Measurements from ENCODE around the gene IQCH. TPM values are rescaled to one million over a fixed set of nuclear protein-coding genes. Genes with fewer than 3 reads are reported as not detected.

Gene IQCH
- total RNA-seq, 1 experiment from 2014 or later, result 2.1 TPM

DNA sequence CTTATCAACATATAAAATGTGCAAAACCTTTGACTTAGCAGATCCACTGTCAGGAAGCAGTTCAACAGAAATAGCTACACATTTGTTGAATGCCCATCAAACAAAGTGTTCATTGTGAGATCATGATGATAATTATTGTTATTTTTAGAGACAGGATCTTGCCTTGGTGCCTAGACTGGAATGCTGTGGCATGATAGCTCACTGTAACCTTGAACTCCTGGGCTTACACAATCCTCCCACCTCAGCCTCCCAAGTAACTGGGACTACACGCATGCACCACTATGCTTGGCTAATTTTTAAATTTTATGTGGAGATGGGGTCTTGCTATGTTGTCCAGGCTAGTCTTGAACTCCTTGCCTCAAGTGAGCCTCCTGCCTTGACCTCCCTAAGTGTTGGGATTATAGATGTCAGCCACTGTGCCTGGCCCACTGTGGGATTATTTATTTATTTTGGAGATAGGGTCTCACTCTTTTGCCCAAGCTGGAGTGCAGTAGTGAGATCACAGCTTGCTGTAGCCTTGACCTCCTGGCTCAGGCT, 296.7 kb downstream of the IQCH start:
- H3K79me2 ChIP-seq (ENCODE audit: low read length), result no peaks in the 10 kb centered on the region
- POLR2A ChIA-PET (ENCODE audit: unreplicated experiment), result no interaction called here
- TF ChIP-seq CTCF (conservative IDR thresholded peaks at IDR 0.05; ENCODE audit: low read depth, low read length) (no peak), EZH2 (IDR thresholded peaks at IDR 0.05; ENCODE audit: low read length, unreplicated experiment) (no peak), EZH2phosphoT487 (IDR thresholded peaks at IDR 0.05; ENCODE audit: borderline replicate concordance, low read length) (no peak)
- no peaks in the 10 kb centered on the region for H3K36me3 ChIP-seq (ENCODE audit: low read depth, low read length)
- no peak overlapping the region for H3K4me2 ChIP-seq (ENCODE audit: low read length)
- no peak overlapping the region for H3K27ac ChIP-seq (ENCODE audit: low read length)
- H3K4me3 ChIP-seq (ENCODE audit: low read length), result no peak overlapping the region
- BruUV-seq (replicated peaks), result no TSS peak
- no peaks in the 10 kb centered on the region for H4K20me1 ChIP-seq (ENCODE audit: low read length)
- ATAC-seq, result no peak
- no peaks in the 10 kb centered on the region for H3K9me2 ChIP-seq (replicated peaks; ENCODE audit: low read length)
- intact Hi-C loops (cut with micrococcal nuclease), result no loop called here
- H3K4me1 ChIP-seq (ENCODE audit: insufficient read depth, low read length), result no peaks in the 10 kb centered on the region
- H2AFZ ChIP-seq (ENCODE audit: low read length), result no peak overlapping the region
- no peaks in the 10 kb centered on the region for H3K9me3 ChIP-seq (ENCODE audit: low read length)
- CTCF ChIA-PET, result no interaction called here
- DNase-seq, result no peak
- H3K9ac ChIP-seq (ENCODE audit: low read length), result no peak overlapping the region
- H3F3A ChIP-seq (ENCODE audit: low read length, unreplicated experiment), result no peaks in the 10 kb centered on the region
- H3K27me3 ChIP-seq (ENCODE audit: low read length), result no peaks in the 10 kb centered on the region

Other genes with a start within 250 kb of the IQCH start
- 75.6 and 86.4 TPM in 2 replicates for gene SMAD3, start 189.2 kb upstream of the IQCH start, total RNA-seq (2014; rRNA removed)
- 25.7 and 30.5 TPM in 2 replicates for gene AAGAB, start 125 bp upstream of the IQCH start, total RNA-seq (2014; rRNA removed)

All from PC-3 (cell line).